K562 (cell line): Measurements from ENCODE around the gene SCP2. TPM values are rescaled to one million over a fixed set of nuclear protein-coding genes. Genes with fewer than 3 reads are reported as not detected.
A peak's percentile ranks its signal among the peaks of the same experiment; 100 is the strongest.

ENCODE experiments used
- ATF1 ChIP-seq, 2 experiments: fragments of 450-650 bp in 1 of 2; IDR thresholded peaks; 2 replicates each; pipeline ENCODE4 v1.6.1; 2016; ENCODE audit warnings: missing compliant biosample characterization in 1 of 2, missing genetic modification characterization in 1 of 2
- DLX4 ChIP-seq: fragments of 250-450 bp; sonication (Bioruptor Pico); IDR thresholded peaks from 2 replicates; pipeline ENCODE4 v1.6.1; 2021; ENCODE audit warnings: mild to moderate bottlenecking
- DNMT1 ChIP-seq: fragments of 450-650 bp; IDR thresholded peaks from 2 replicates; pipeline ENCODE4 v1.6.1; 2016; ENCODE audit warnings: antibody characterized with exemption, mild to moderate bottlenecking
- EWSR1 ChIP-seq: fragments of 450-650 bp; IDR thresholded peaks from 2 replicates; pipeline ENCODE4 v1.6.1; 2018; ENCODE audit warnings: borderline replicate concordance, mild to moderate bottlenecking, low read depth, moderate library complexity; ENCODE audit not compliant: partially characterized antibody
- FOXJ2 ChIP-seq: fragments of 200-800 bp; sonication (Bioruptor generic); IDR thresholded peaks from 2 replicates; pipeline ENCODE4 v1.6.1; 2016; ENCODE audit warnings: missing genetic modification characterization, missing compliant biosample characterization
- MLLT1 ChIP-seq, 2 experiments: fragments of 450-650 bp; IDR thresholded peaks; 2 replicates each; pipeline ENCODE4 v1.6.1; 2016
- NCOR1 ChIP-seq: fragments of 450-650 bp; IDR thresholded peaks from 2 replicates; pipeline ENCODE4 v1.6.1; 2016; ENCODE audit warnings: mild to moderate bottlenecking, moderate library complexity
- RFX7 ChIP-seq: fragments of 250-450 bp; sonication (Bioruptor Pico); IDR thresholded peaks from 2 replicates; pipeline ENCODE4 v1.5.1; 2021; ENCODE audit warnings: mild to moderate bottlenecking
- SMAD1 ChIP-seq: fragments of 150-350 bp; IDR thresholded peaks from 2 replicates; pipeline ENCODE4 v1.6.1; 2014; ENCODE audit warnings: low read length, low read depth; ENCODE audit not compliant: partially characterized antibody
- SMC3 ChIP-seq: conservative IDR thresholded peaks from 2 replicates; pipeline ENCODE4 v1.6.1; 2011; ENCODE audit warnings: low read depth, low read length, improper control_type of control experiment; ENCODE audit not compliant: insufficient read depth
- SNAPC5 ChIP-seq: fragments of 250-450 bp; sonication (Bioruptor Pico); IDR thresholded peaks from 2 replicates; pipeline ENCODE4 v1.8.0; 2021; ENCODE audit warnings: moderate library complexity, mild to moderate bottlenecking, inconsistent platforms
- UBTF ChIP-seq, 2 experiments: IDR thresholded peaks; 2 replicates each; pipeline ENCODE4 v1.6.1; 2012; ENCODE audit warnings: improper control_type of control experiment in 2 of 2, low read depth in 2 of 2, low read length in 2 of 2, borderline replicate concordance in 1 of 2
- ZBTB33 ChIP-seq: sonication (generic); formaldehyde crosslinking; IDR thresholded peaks from 2 replicates; pipeline ENCODE4 v1.8.1; 2023; ENCODE audit warnings: mild to moderate bottlenecking, missing genetic modification reagents
- ZNF140 ChIP-seq: fragments of 250-450 bp; sonication (Bioruptor Pico); IDR thresholded peaks from 2 replicates; pipeline ENCODE4 v1.8.0; 2021; ENCODE audit warnings: moderate library complexity, mild to moderate bottlenecking, inconsistent platforms
- ZNF41 ChIP-seq: fragments of 250-450 bp; sonication (Bioruptor Pico); conservative IDR thresholded peaks from 2 replicates; pipeline ENCODE4 v1.4.0; 2020; ENCODE audit warnings: mild to moderate bottlenecking
- ZNF445 ChIP-seq: fragments of 250-450 bp; sonication (Bioruptor Pico); IDR thresholded peaks from 2 replicates; pipeline ENCODE4 v1.4.0; 2020; ENCODE audit warnings: low read depth, mild to moderate bottlenecking, moderate library complexity
- ZNF644 ChIP-seq: fragments of 200-800 bp; sonication (Bioruptor generic); IDR thresholded peaks from 2 replicates; pipeline ENCODE4 v1.6.1; 2016; ENCODE audit warnings: low read depth, missing genetic modification characterization, missing compliant biosample characterization
- ZNF699 ChIP-seq: fragments of 250-450 bp; sonication (Bioruptor Pico); IDR thresholded peaks from 2 replicates; pipeline ENCODE4 v1.8.0; 2021; ENCODE audit warnings: mild to moderate bottlenecking, moderate library complexity; ENCODE audit not compliant: insufficient replicate concordance
- ZNF740 ChIP-seq, 3 experiments: fragments of 200-800 bp in 1 of 3; sonication (Bioruptor generic) in 1 of 3; sonication (generic) in 1 of 3; formaldehyde crosslinking in 1 of 3; IDR thresholded peaks; 2 replicates each; pipeline versions ENCODE4 v1.6.1 to v1.8.0; 2016 to 2022; ENCODE audit warnings: mild to moderate bottlenecking in 2 of 3, missing compliant biosample characterization in 2 of 3, missing genetic modification characterization in 2 of 3, missing genetic modification reagents in 1 of 3
- polyA plus RNA-seq, 8 experiments: library from polyadenylated mRNA; depleted of rRNA in 4 of 8; stranded (reverse) in 5 of 8; unstranded in 3 of 8; fragments of >200 nt; fragmentation: Nextera tagmentation in 2 of 8; fragmentation: Illumina TruSeq in 1 of 8; extraction: Ambion mirVana in 2 of 8; extraction: Trizol in 1 of 8; gene quantifications; 2 replicates each; pipeline versions ENCODE4 v1.2.1 to v1.2.3, GENCODE V29; 2011 to 2014; ENCODE audit warnings: inconsistent platforms in 1 of 8, missing spikeins in 1 of 8
- total RNA-seq, 7 experiments: library from RNA; depleted of rRNA in 6 of 7; stranded (reverse); fragments of >200 nt in 6 of 7; fragmentation: Illumina TruSeq in 2 of 7; extraction: Trizol in 2 of 7; gene quantifications; 2 replicates each; pipeline versions ENCODE4 v1.2.1 to v1.2.3, GENCODE V29; 2011 to 2021; ENCODE audit warnings: low replicate concordance in 1 of 7

SCP2 gene
- total and polyA plus RNA-seq, 9 of the 15 experiments (the other 6 are each of a cell fraction or from before 2014, with no cell fraction given), result 63.8 to 258 (median 106) TPM

- TF ChIP-seq ZNF140 (CRISPR knock-in tag) (no peak), NCOR1 (no peak), EWSR1 (no peak), ATF1 (CRISPR knock-in tag; IDR thresholded peaks at IDR 0.05) (no peak), ATF1 (tag; IDR thresholded peaks at IDR 0.05) (0 out of 2 replicates have a peak, but pooled peaks have one; percentile 18), FOXJ2 (tag) (no peak), ZNF740 (CRISPR knock-in tag; IDR thresholded peaks at IDR 0.05) (no peak), ZNF740 (tag; IDR thresholded peaks at IDR 0.05) (no peak), SMC3 (no peak), ZNF41 (no peak), DLX4 (CRISPR knock-in tag) (no peak), RFX7 (CRISPR knock-in tag) (no peak), SNAPC5 (CRISPR knock-in tag) (no peak), ZNF445 (CRISPR knock-in tag) (no peak), MLLT1 (IDR thresholded peaks at IDR 0.05) (peak in 1 of 2 experiments; percentile 100; a peak in 2 of 4 replicates), DNMT1 (no peak), ZBTB33 (CRISPR knock-in tag) (peak; percentile 31; the same call in 1 of the 2 replicates), UBTF (IDR thresholded peaks at IDR 0.05; ENCODE audit: borderline replicate concordance in 1 of 2, low read depth in 2 of 2, low read length in 2 of 2) (no peak; a peak in 1 of 4 replicates), ZNF699 (CRISPR knock-in tag) (no peak), SMAD1 (no peak), ZNF644 (tag) (no peak)
These were observed 87.9 kb downstream of the SCP2 start (continued) for GRCh38 chr1:53014791-53015507.
